ENCODE measurements around the gene ELOB. TPM values are rescaled to one million over a fixed set of nuclear protein-coding genes. Genes with fewer than 3 reads are reported as not detected.

The ELOB gene
- total and polyA plus RNA-seq, 2 of the 13 experiments (the other 11 are each of a cell fraction or from before 2014, with no cell fraction given) = 208 to 225 TPM

GRCh38 chr16:2775765-2776499, 1.1 kb downstream of the ELOB start:
- H3K4me1 ChIP-seq (ENCODE audit: insufficient read depth, low read length) = peaks cover 25% of the 10 kb centered on the region
- 0 out of 2 replicates have a peak, but pooled peaks cover 5% of the 10 kb centered on the region for H4K20me1 ChIP-seq (ENCODE audit: insufficient read depth, low read length)
- ChIA-PET POLR2A (interaction anchor here (1.0 to 6.1 kb wide), 3 partner anchors 9 to 54 kb away, joined by 3 to 74 read pairs (median 4); partner anchors contain the start of genes SRRM2 and ZG16B), CTCF (ENCODE audit: low intra/inter-chr PET ratio, low total read pairs) (no interaction called here)
- in situ Hi-C loops (cut with HindIII; ENCODE audit: extremely low pct_ligation_motif_present, low pct_unique_long_range_greater_than_20kb) (no loop called here), intact Hi-C loops (cut with micrococcal nuclease; ENCODE audit: unreplicated experiment) (no loop called here)
- peak overlapping the region; percentile 70 to 98 (median 80) for H3K4me3 ChIP-seq (replicated peaks in 1 of 3; ENCODE audit: insufficient read depth in 1 of 3, low read depth in 2 of 3, low read length in 3 of 3)
- ATAC-seq = no peak
- no peaks in the 10 kb centered on the region; a peak in 1 of 5 replicates for H3K27me3 ChIP-seq (ENCODE audit: control insufficient read depth in 1 of 2, insufficient read depth in 2 of 2, low read length in 2 of 2)
- TF ChIP-seq CERS6 (CRISPR knock-in tag; IDR thresholded peaks at IDR 0.05) = no peak
- no peak for TF ChIP-seq ZNF672 (CRISPR knock-in tag; IDR thresholded peaks at IDR 0.05)
- TF ChIP-seq ZBTB21 (CRISPR knock-in tag; IDR thresholded peaks at IDR 0.05) = no peak
- TF ChIP-seq ZNF556 (CRISPR knock-in tag; IDR thresholded peaks at IDR 0.05; ENCODE audit: borderline replicate concordance) = no peak
- TF ChIP-seq ETS1 (CRISPR knock-in tag; IDR thresholded peaks at IDR 0.05) = no peak
- TF ChIP-seq HMG20A (CRISPR knock-in tag; IDR thresholded peaks at IDR 0.05; ENCODE audit: borderline replicate concordance) = no peak
- TF ChIP-seq ZNF263 (CRISPR knock-in tag; IDR thresholded peaks at IDR 0.05) = no peak
- TF ChIP-seq ZNF451 (CRISPR knock-in tag; IDR thresholded peaks at IDR 0.05) = no peak
- TF ChIP-seq PHF20 (CRISPR knock-in tag; IDR thresholded peaks at IDR 0.05) = no peak
- no peak for TF ChIP-seq SRY (CRISPR knock-in tag; IDR thresholded peaks at IDR 0.05)
- TF ChIP-seq ZNF33A (CRISPR knock-in tag; IDR thresholded peaks at IDR 0.05; ENCODE audit: borderline replicate concordance) = no peak
- TF ChIP-seq CSRNP2 (CRISPR knock-in tag; conservative IDR thresholded peaks at IDR 0.05; ENCODE audit: low read depth) = no peak
- TF ChIP-seq FIP1L1 (IDR thresholded peaks at IDR 0.05; ENCODE audit: borderline replicate concordance, insufficient read depth, low read depth, low read length) = no peak
- no peak for TF ChIP-seq ZBTB42 (CRISPR knock-in tag; IDR thresholded peaks at IDR 0.05)
- no peak for TF ChIP-seq KLF12 (CRISPR knock-in tag; IDR thresholded peaks at IDR 0.05; ENCODE audit: borderline replicate concordance)
- no peak for TF ChIP-seq ZNF124 (CRISPR knock-in tag; IDR thresholded peaks at IDR 0.05)
- TF ChIP-seq ZNF614 (CRISPR knock-in tag; IDR thresholded peaks at IDR 0.05; ENCODE audit: borderline replicate concordance) = no peak
- no peak for TF ChIP-seq MTERF4 (CRISPR knock-in tag; IDR thresholded peaks at IDR 0.05)
- no peak overlapping the region for H2AFZ ChIP-seq (ENCODE audit: low read length)
- H3K27ac ChIP-seq (ENCODE audit: extremely low read length, insufficient read depth, low read length) = peak overlapping the region; percentile 60
- peaks cover 16 to 34% of the 10 kb centered on the region in 2 experiments; a peak in 4 of 5 replicates for H3K36me3 ChIP-seq (replicated peaks in 1 of 2; ENCODE audit: control insufficient read depth in 1 of 2, insufficient read depth in 2 of 2, low read length in 2 of 2)
- no peaks in the 10 kb centered on the region for H3K9me3 ChIP-seq (ENCODE audit: low read length)
- peak overlapping the region; percentile 93 for H3K4me2 ChIP-seq (ENCODE audit: low read depth, low read length)
- no TSS peak for BruUV-seq (replicated peaks)
- H3K79me2 ChIP-seq (ENCODE audit: insufficient read depth, low read length) = peaks cover 34% of the 10 kb centered on the region
- 39% methylated on average over 10 of the region's 11 CpGs for WGBS (ENCODE audit: low lambda C conversion rate)
- FAIRE-seq = no peak
- DNase-seq (ENCODE audit: low spot score) = no peak
- peak overlapping the region; percentile 91 for H3K9ac ChIP-seq (ENCODE audit: insufficient read depth, low read depth, low read length)

All from HepG2 (cell line).